Smooth muscle cell (in vitro differentiated cells): ENCODE data around the gene TMCO2. TPM values are rescaled to one million over a fixed set of nuclear protein-coding genes. Genes with fewer than 3 reads are reported as not detected.
A peak's percentile ranks its signal among the peaks of the same experiment; 100 is the strongest.

Source experiments
- DNase-seq: peaks from one replicate; lab custom pipeline; 2025; ENCODE audit not compliant: unreplicated experiment; lab: John Stamatoyannopoulos, UW
- H2AFZ ChIP-seq: fragments of 200-600 bp; sonication (generic); 2 replicates; pipeline ENCODE4 v1.6.0; 2016; ENCODE audit warnings: antibody characterized with exemption, low read depth, mild to moderate bottlenecking
- H3F3A ChIP-seq: fragments of 200-600 bp; sonication (generic); 2 replicates; pipeline ENCODE4 v1.6.0; 2017; ENCODE audit warnings: antibody characterized with exemption, low read depth
- H3K27ac ChIP-seq: fragments of 200-600 bp; sonication (generic); 2 replicates; pipeline ENCODE4 v1.5.1; 2016; ENCODE audit warnings: low read depth, mild to moderate bottlenecking
- H3K27me3 ChIP-seq: fragments of 200-600 bp; sonication (generic); 2 replicates; pipeline ENCODE4 v1.6.1; 2016; ENCODE audit warnings: low read depth, mild to moderate bottlenecking
- H3K36me3 ChIP-seq: fragments of 200-600 bp; sonication (generic); 2 replicates; pipeline ENCODE4 v1.5.1; 2016; ENCODE audit warnings: low read depth
- H3K4me1 ChIP-seq: fragments of 200-600 bp; sonication (generic); 2 replicates; pipeline ENCODE4 v1.5.1; 2016; ENCODE audit warnings: low read depth
- H3K4me2 ChIP-seq: fragments of 200-600 bp; sonication (generic); 2 replicates; pipeline ENCODE4 v1.6.0; 2016; ENCODE audit warnings: mild to moderate bottlenecking
- H3K4me3 ChIP-seq: fragments of 200-600 bp; sonication (generic); 2 replicates; pipeline ENCODE4 v1.5.1; 2016; ENCODE audit warnings: mild to moderate bottlenecking
- H3K79me2 ChIP-seq: fragments of 200-600 bp; sonication (generic); 2 replicates; pipeline ENCODE4 v1.6.0; 2016; ENCODE audit warnings: low read depth, mild to moderate bottlenecking
- H3K9ac ChIP-seq: fragments of 200-600 bp; sonication (generic); 2 replicates; pipeline ENCODE4 v1.6.0; 2016; ENCODE audit warnings: low read depth
- H3K9me3 ChIP-seq: fragments of 200-600 bp; sonication (generic); replicated peaks from 2 replicates; pipeline ENCODE4 v1.5.1; 2016; ENCODE audit warnings: low read depth
- H4K20me1 ChIP-seq: fragments of 200-600 bp; sonication (generic); 2 replicates; pipeline ENCODE4 v1.6.0; 2016; ENCODE audit warnings: low read depth
- CTCF ChIP-seq: fragments of 200-600 bp; sonication (generic); IDR thresholded peaks from 2 replicates; pipeline ENCODE4 v1.5.1; 2017; ENCODE audit warnings: borderline replicate concordance, mild to moderate bottlenecking, antibody characterized with exemption; ENCODE audit not compliant: insufficient read depth, poor library complexity, severe bottlenecking
- WGBS: methylation state at CpG from one replicate; pipeline ENCODE4 v1.1.7; 2016; ENCODE audit warnings: low lambda C conversion rate; 5-methylcytosine and 5-hydroxymethylcytosine counted together
- polyA plus RNA-seq: library from polyadenylated mRNA; unstranded; fragments of >200 nt; fragmentation: Nextera tagmentation; extraction: Ambion mirVana; gene quantifications from 2 replicates; pipeline ENCODE4 v1.2.1, GENCODE V29; 2016
- total RNA-seq: library from RNA; depleted of rRNA; stranded (reverse); fragments of >200 nt; gene quantifications from 2 replicates; pipeline ENCODE4 v1.2.3, GENCODE V29; 2014

The TMCO2 gene
- total and polyA plus RNA-seq, 2 experiments from 2014 or later, result not detected

- no peaks in the 10 kb centered on the region for H3K9me3 ChIP-seq
- DNase-seq, result no peak
- no peak overlapping the region for H2AFZ ChIP-seq
- 99% methylated on average over 3 of the region's 3 CpGs for WGBS
- H4K20me1 ChIP-seq, result peaks cover 78% of the 10 kb centered on the region
- H3K4me1 ChIP-seq, result no peaks in the 10 kb centered on the region
- no peaks in the 10 kb centered on the region for H3K27me3 ChIP-seq
- H3K9ac ChIP-seq, result no peak overlapping the region
- H3K79me2 ChIP-seq, result peaks cover 30% of the 10 kb centered on the region
- H3K4me3 ChIP-seq, result no peak overlapping the region
- no peak overlapping the region for H3K4me2 ChIP-seq
- no peaks in the 10 kb centered on the region for H3F3A ChIP-seq
- no peak for TF ChIP-seq CTCF
- no peaks in the 10 kb centered on the region for H3K36me3 ChIP-seq
- no peak overlapping the region for H3K27ac ChIP-seq
These were observed 21.5 kb upstream of the TMCO2 start for GRCh38 chr1:40226192-40226591.

- H3K9me3 ChIP-seq, result no peaks in the 10 kb centered on the region
- no peak overlapping the region for H3K4me3 ChIP-seq
- 98% methylated on average over 4 of the region's 4 CpGs for WGBS
- peaks cover 62% of the 10 kb centered on the region for H4K20me1 ChIP-seq
- no peaks in the 10 kb centered on the region for H3K27me3 ChIP-seq
- peaks cover 23% of the 10 kb centered on the region for H3K36me3 ChIP-seq
- H3K4me1 ChIP-seq, result no peaks in the 10 kb centered on the region
- DNase-seq, result no peak
- no peak overlapping the region for H2AFZ ChIP-seq
- H3K9ac ChIP-seq, result no peak overlapping the region
- TF ChIP-seq CTCF, result no peak
- H3K4me2 ChIP-seq, result no peak overlapping the region
- H3F3A ChIP-seq, result no peaks in the 10 kb centered on the region
- H3K79me2 ChIP-seq, result no peaks in the 10 kb centered on the region
- no peak overlapping the region for H3K27ac ChIP-seq
These were observed 15.3 kb upstream of the TMCO2 start for GRCh38 chr1:40232444-40232843.

- H3K9me3 ChIP-seq, result no peaks in the 10 kb centered on the region
- H4K20me1 ChIP-seq, result peaks cover 31% of the 10 kb centered on the region
- H3K4me2 ChIP-seq, result no peak overlapping the region
- H3K4me3 ChIP-seq, result no peak overlapping the region
- H3K36me3 ChIP-seq, result peaks cover 23% of the 10 kb centered on the region
- peak overlapping the region; percentile 9 for H3K27ac ChIP-seq
- H3F3A ChIP-seq, result peaks cover 24% of the 10 kb centered on the region
- H3K9ac ChIP-seq, result no peak overlapping the region
- H3K79me2 ChIP-seq, result no peaks in the 10 kb centered on the region
- no peaks in the 10 kb centered on the region for H3K4me1 ChIP-seq
- no peak for TF ChIP-seq CTCF
- no peaks in the 10 kb centered on the region for H3K27me3 ChIP-seq
- H2AFZ ChIP-seq, result no peak overlapping the region
- WGBS, result 91% methylated on average over 1 of the region's 1 CpG
- no peak for DNase-seq
These were observed 8.1 kb upstream of the TMCO2 start for GRCh38 chr1:40239626-40240025.

GRCh38 chr1:40240390-40240789, 7.3 kb upstream of the TMCO2 start:
- Histone ChIP-seq H3K9ac (no peak overlapping the region), H3K4me1 (no peaks in the 10 kb centered on the region), H3K79me2 (no peaks in the 10 kb centered on the region), H2AFZ (no peak overlapping the region), H3K27ac (peak overlapping the region; percentile 70), H3K4me3 (no peak overlapping the region), H3K9me3 (no peaks in the 10 kb centered on the region), H3F3A (peaks cover 24% of the 10 kb centered on the region), H3K36me3 (peaks cover 21% of the 10 kb centered on the region), H3K4me2 (no peak overlapping the region), H3K27me3 (no peaks in the 10 kb centered on the region), H4K20me1 (peaks cover 31% of the 10 kb centered on the region)
- TF ChIP-seq CTCF, result no peak
- WGBS, result 97% methylated on average over 2 of the region's 2 CpGs
- no peak for DNase-seq
